ENCODE results near the gene ADGRV1.

Gene ADGRV1

GRCh38 chr5:90549729-90550275, 8.8 kb upstream of the ADGRV1 start:
- Histone ChIP-seq H3K27ac (ENCODE audit: insufficient read depth, low read length, poor library complexity, severe bottlenecking) (no peak overlapping the region), H3K4me1 (ENCODE audit: control insufficient read depth, insufficient read depth, low read length, poor library complexity, severe bottlenecking) (no peaks in the 10 kb centered on the region), H3K9me3 (ENCODE audit: control insufficient read depth, low read length) (no peaks in the 10 kb centered on the region), H3K36me3 (ENCODE audit: control insufficient read depth, insufficient read depth, low read length) (no peaks in the 10 kb centered on the region), H3K27me3 (replicated peaks; ENCODE audit: control insufficient read depth, insufficient read depth, low read length, poor library complexity, severe bottlenecking) (no peaks in the 10 kb centered on the region), H3K4me3 (ENCODE audit: insufficient read depth, low read depth, low read length, poor library complexity, severe bottlenecking) (no peak overlapping the region)
- DNase-seq = no peak

GRCh38 chr5:90550963-90551362, 7.6 kb upstream of the ADGRV1 start:
- H3K36me3 ChIP-seq (ENCODE audit: control insufficient read depth, insufficient read depth, low read length) = no peaks in the 10 kb centered on the region
- no peak overlapping the region for H3K27ac ChIP-seq (ENCODE audit: insufficient read depth, low read length, poor library complexity, severe bottlenecking)
- H3K4me3 ChIP-seq (ENCODE audit: insufficient read depth, low read depth, low read length, poor library complexity, severe bottlenecking) = no peak overlapping the region
- no peaks in the 10 kb centered on the region for H3K9me3 ChIP-seq (ENCODE audit: control insufficient read depth, low read length)
- no peaks in the 10 kb centered on the region for H3K27me3 ChIP-seq (replicated peaks; ENCODE audit: control insufficient read depth, insufficient read depth, low read length, poor library complexity, severe bottlenecking)
- no peaks in the 10 kb centered on the region for H3K4me1 ChIP-seq (ENCODE audit: control insufficient read depth, insufficient read depth, low read length, poor library complexity, severe bottlenecking)
- no peak for DNase-seq

GRCh38 chr5:90551376-90551775, 7.2 kb upstream of the ADGRV1 start:
- H3K27ac ChIP-seq (ENCODE audit: insufficient read depth, low read length, poor library complexity, severe bottlenecking) = no peak overlapping the region
- H3K9me3 ChIP-seq (ENCODE audit: control insufficient read depth, low read length) = no peaks in the 10 kb centered on the region
- H3K36me3 ChIP-seq (ENCODE audit: control insufficient read depth, insufficient read depth, low read length) = no peaks in the 10 kb centered on the region
- no peaks in the 10 kb centered on the region for H3K4me1 ChIP-seq (ENCODE audit: control insufficient read depth, insufficient read depth, low read length, poor library complexity, severe bottlenecking)
- no peak for DNase-seq
- H3K4me3 ChIP-seq (ENCODE audit: insufficient read depth, low read depth, low read length, poor library complexity, severe bottlenecking) = no peak overlapping the region
- H3K27me3 ChIP-seq (replicated peaks; ENCODE audit: control insufficient read depth, insufficient read depth, low read length, poor library complexity, severe bottlenecking) = no peaks in the 10 kb centered on the region

GRCh38 chr5:90553711-90554110, 4.9 kb upstream of the ADGRV1 start:
- Histone ChIP-seq H3K4me3 (ENCODE audit: insufficient read depth, low read depth, low read length, poor library complexity, severe bottlenecking) (no peak overlapping the region), H3K4me1 (ENCODE audit: control insufficient read depth, insufficient read depth, low read length, poor library complexity, severe bottlenecking) (no peaks in the 10 kb centered on the region), H3K36me3 (ENCODE audit: control insufficient read depth, insufficient read depth, low read length) (no peaks in the 10 kb centered on the region), H3K27me3 (replicated peaks; ENCODE audit: control insufficient read depth, insufficient read depth, low read length, poor library complexity, severe bottlenecking) (peaks cover 3% of the 10 kb centered on the region), H3K27ac (ENCODE audit: insufficient read depth, low read length, poor library complexity, severe bottlenecking) (no peak overlapping the region), H3K9me3 (ENCODE audit: control insufficient read depth, low read length) (no peaks in the 10 kb centered on the region)
- DNase-seq = no peak

GRCh38 chr5:90554358-90555006, 4.1 kb upstream of the ADGRV1 start:
- Histone ChIP-seq H3K4me3 (ENCODE audit: insufficient read depth, low read depth, low read length, poor library complexity, severe bottlenecking) (no peak overlapping the region), H3K27me3 (replicated peaks; ENCODE audit: control insufficient read depth, insufficient read depth, low read length, poor library complexity, severe bottlenecking) (peaks cover 7% of the 10 kb centered on the region), H3K9me3 (ENCODE audit: control insufficient read depth, low read length) (no peaks in the 10 kb centered on the region), H3K27ac (ENCODE audit: insufficient read depth, low read length, poor library complexity, severe bottlenecking) (no peak overlapping the region), H3K36me3 (ENCODE audit: control insufficient read depth, insufficient read depth, low read length) (no peaks in the 10 kb centered on the region), H3K4me1 (ENCODE audit: control insufficient read depth, insufficient read depth, low read length, poor library complexity, severe bottlenecking) (no peaks in the 10 kb centered on the region)
- no peak for DNase-seq

GRCh38 chr5:90555666-90556065, 2.9 kb upstream of the ADGRV1 start:
- H3K4me1 ChIP-seq (ENCODE audit: control insufficient read depth, insufficient read depth, low read length, poor library complexity, severe bottlenecking) = no peaks in the 10 kb centered on the region
- H3K4me3 ChIP-seq (ENCODE audit: insufficient read depth, low read depth, low read length, poor library complexity, severe bottlenecking) = no peak overlapping the region
- no peaks in the 10 kb centered on the region for H3K36me3 ChIP-seq (ENCODE audit: control insufficient read depth, insufficient read depth, low read length)
- DNase-seq = no peak
- peaks cover 7% of the 10 kb centered on the region for H3K27me3 ChIP-seq (replicated peaks; ENCODE audit: control insufficient read depth, insufficient read depth, low read length, poor library complexity, severe bottlenecking)
- H3K27ac ChIP-seq (ENCODE audit: insufficient read depth, low read length, poor library complexity, severe bottlenecking) = no peak overlapping the region
- no peaks in the 10 kb centered on the region for H3K9me3 ChIP-seq (ENCODE audit: control insufficient read depth, low read length)

GRCh38 chr5:90557391-90557790, 1.2 kb upstream of the ADGRV1 start:
- no peak for DNase-seq
- H3K4me3 ChIP-seq (ENCODE audit: insufficient read depth, low read depth, low read length, poor library complexity, severe bottlenecking) = no peak overlapping the region
- H3K27ac ChIP-seq (ENCODE audit: insufficient read depth, low read length, poor library complexity, severe bottlenecking) = no peak overlapping the region
- H3K4me1 ChIP-seq (ENCODE audit: control insufficient read depth, insufficient read depth, low read length, poor library complexity, severe bottlenecking) = no peaks in the 10 kb centered on the region
- H3K9me3 ChIP-seq (ENCODE audit: control insufficient read depth, low read length) = no peaks in the 10 kb centered on the region
- no peaks in the 10 kb centered on the region for H3K36me3 ChIP-seq (ENCODE audit: control insufficient read depth, insufficient read depth, low read length)
- H3K27me3 ChIP-seq (replicated peaks; ENCODE audit: control insufficient read depth, insufficient read depth, low read length, poor library complexity, severe bottlenecking) = peaks cover 7% of the 10 kb centered on the region

GRCh38 chr5:90557871-90558270, 726 bp upstream of the ADGRV1 start:
- no peak overlapping the region for H3K4me3 ChIP-seq (ENCODE audit: insufficient read depth, low read depth, low read length, poor library complexity, severe bottlenecking)
- no peaks in the 10 kb centered on the region for H3K9me3 ChIP-seq (ENCODE audit: control insufficient read depth, low read length)
- H3K4me1 ChIP-seq (ENCODE audit: control insufficient read depth, insufficient read depth, low read length, poor library complexity, severe bottlenecking) = no peaks in the 10 kb centered on the region
- H3K27me3 ChIP-seq (replicated peaks; ENCODE audit: control insufficient read depth, insufficient read depth, low read length, poor library complexity, severe bottlenecking) = peaks cover 7% of the 10 kb centered on the region
- no peaks in the 10 kb centered on the region for H3K36me3 ChIP-seq (ENCODE audit: control insufficient read depth, insufficient read depth, low read length)
- H3K27ac ChIP-seq (ENCODE audit: insufficient read depth, low read length, poor library complexity, severe bottlenecking) = no peak overlapping the region
- DNase-seq = no peak

GRCh38 chr5:90560771-90561170, 2.2 kb downstream of the ADGRV1 start:
- no peaks in the 10 kb centered on the region for H3K9me3 ChIP-seq (ENCODE audit: control insufficient read depth, low read length)
- H3K36me3 ChIP-seq (ENCODE audit: control insufficient read depth, insufficient read depth, low read length) = no peaks in the 10 kb centered on the region
- no peak overlapping the region for H3K4me3 ChIP-seq (ENCODE audit: insufficient read depth, low read depth, low read length, poor library complexity, severe bottlenecking)
- H3K27ac ChIP-seq (ENCODE audit: insufficient read depth, low read length, poor library complexity, severe bottlenecking) = no peak overlapping the region
- DNase-seq = no peak
- H3K27me3 ChIP-seq (replicated peaks; ENCODE audit: control insufficient read depth, insufficient read depth, low read length, poor library complexity, severe bottlenecking) = peaks cover 7% of the 10 kb centered on the region
- H3K4me1 ChIP-seq (ENCODE audit: control insufficient read depth, insufficient read depth, low read length, poor library complexity, severe bottlenecking) = no peaks in the 10 kb centered on the region

GRCh38 chr5:90561766-90562165, 3.2 kb downstream of the ADGRV1 start:
- no peak for DNase-seq
- H3K4me1 ChIP-seq (ENCODE audit: control insufficient read depth, insufficient read depth, low read length, poor library complexity, severe bottlenecking) = no peaks in the 10 kb centered on the region
- H3K9me3 ChIP-seq (ENCODE audit: control insufficient read depth, low read length) = no peaks in the 10 kb centered on the region
- H3K27me3 ChIP-seq (replicated peaks; ENCODE audit: control insufficient read depth, insufficient read depth, low read length, poor library complexity, severe bottlenecking) = peaks cover 7% of the 10 kb centered on the region
- no peak overlapping the region for H3K27ac ChIP-seq (ENCODE audit: insufficient read depth, low read length, poor library complexity, severe bottlenecking)
- no peak overlapping the region for H3K4me3 ChIP-seq (ENCODE audit: insufficient read depth, low read depth, low read length, poor library complexity, severe bottlenecking)
- no peaks in the 10 kb centered on the region for H3K36me3 ChIP-seq (ENCODE audit: control insufficient read depth, insufficient read depth, low read length)
